Measurements from ENCODE around the gene SOWAHC.
"Not testable (repeated sequence)": the region's sequence is repeated elsewhere in the genome, so short reads cannot be mapped to it uniquely, and the experiment has no call there.

DNA sequence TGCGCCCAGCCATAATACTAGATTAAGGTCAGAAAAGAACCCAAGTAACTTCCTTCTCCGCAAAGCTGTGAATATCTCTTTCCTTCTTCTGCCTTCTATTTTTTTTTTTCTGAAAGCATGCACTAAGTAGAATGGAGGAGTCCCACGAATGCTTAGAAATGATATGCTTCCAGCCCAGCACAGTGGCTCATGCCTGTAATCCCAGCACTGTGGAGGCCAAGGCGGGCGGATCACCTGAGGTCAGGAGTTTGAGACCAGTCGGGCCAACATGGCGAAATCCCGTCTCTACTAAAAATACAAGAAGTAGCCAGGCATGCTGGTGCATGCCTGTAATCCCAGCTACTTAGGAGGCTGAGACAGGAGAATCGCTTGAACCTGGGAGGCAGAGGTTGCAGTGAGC, 25.8 kb downstream of the SOWAHC start:
- TF ChIP-seq POLR2A (IDR thresholded peaks at IDR 0.05; ENCODE audit: low read depth, low read length); GATA2 (IDR thresholded peaks at IDR 0.05; ENCODE audit: insufficient read depth, insufficient read length, low read depth, low read length); MAX (IDR thresholded peaks at IDR 0.05; ENCODE audit: insufficient read depth, insufficient read length); EZH2 (IDR thresholded peaks at IDR 0.05; ENCODE audit: borderline replicate concordance, low read depth, low read length, severe bottlenecking); MYC (IDR thresholded peaks at IDR 0.05; ENCODE audit: low read depth, low read length); POLR2AphosphoS5 (IDR thresholded peaks at IDR 0.05; ENCODE audit: insufficient read depth, low read depth, low read length); JUN (IDR thresholded peaks at IDR 0.05; ENCODE audit: borderline replicate concordance, insufficient read depth, insufficient read length, low read depth): not testable (repeated sequence)
- TF ChIP-seq, protein P1, sequence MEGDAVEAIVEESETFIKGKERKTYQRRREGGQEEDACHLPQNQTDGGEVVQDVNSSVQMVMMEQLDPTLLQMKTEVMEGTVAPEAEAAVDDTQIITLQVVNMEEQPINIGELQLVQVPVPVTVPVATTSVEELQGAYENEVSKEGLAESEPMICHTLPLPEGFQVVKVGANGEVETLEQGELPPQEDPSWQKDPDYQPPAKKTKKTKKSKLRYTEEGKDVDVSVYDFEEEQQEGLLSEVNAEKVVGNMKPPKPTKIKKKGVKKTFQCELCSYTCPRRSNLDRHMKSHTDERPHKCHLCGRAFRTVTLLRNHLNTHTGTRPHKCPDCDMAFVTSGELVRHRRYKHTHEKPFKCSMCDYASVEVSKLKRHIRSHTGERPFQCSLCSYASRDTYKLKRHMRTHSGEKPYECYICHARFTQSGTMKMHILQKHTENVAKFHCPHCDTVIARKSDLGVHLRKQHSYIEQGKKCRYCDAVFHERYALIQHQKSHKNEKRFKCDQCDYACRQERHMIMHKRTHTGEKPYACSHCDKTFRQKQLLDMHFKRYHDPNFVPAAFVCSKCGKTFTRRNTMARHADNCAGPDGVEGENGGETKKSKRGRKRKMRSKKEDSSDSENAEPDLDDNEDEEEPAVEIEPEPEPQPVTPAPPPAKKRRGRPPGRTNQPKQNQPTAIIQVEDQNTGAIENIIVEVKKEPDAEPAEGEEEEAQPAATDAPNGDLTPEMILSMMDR (IDR thresholded peaks at IDR 0.05; ENCODE audit: extremely low read depth in 1 of 2, insufficient read depth in 1 of 2, low read depth in 1 of 2, low read length in 2 of 2), result not testable (repeated sequence)

All from endothelial cell of umbilical vein (primary cell).